ENCODE measurements around the gene BMERB1. TPM values are rescaled to one million over a fixed set of nuclear protein-coding genes. Genes with fewer than 3 reads are reported as not detected.

BMERB1 gene
- total RNA-seq, 1 donor from 2014 or later = 45.1 TPM

GRCh38 chr16:15485175-15485574 lies 50.8 kb downstream of the BMERB1 start:
- TF ChIP-seq, protein P1, sequence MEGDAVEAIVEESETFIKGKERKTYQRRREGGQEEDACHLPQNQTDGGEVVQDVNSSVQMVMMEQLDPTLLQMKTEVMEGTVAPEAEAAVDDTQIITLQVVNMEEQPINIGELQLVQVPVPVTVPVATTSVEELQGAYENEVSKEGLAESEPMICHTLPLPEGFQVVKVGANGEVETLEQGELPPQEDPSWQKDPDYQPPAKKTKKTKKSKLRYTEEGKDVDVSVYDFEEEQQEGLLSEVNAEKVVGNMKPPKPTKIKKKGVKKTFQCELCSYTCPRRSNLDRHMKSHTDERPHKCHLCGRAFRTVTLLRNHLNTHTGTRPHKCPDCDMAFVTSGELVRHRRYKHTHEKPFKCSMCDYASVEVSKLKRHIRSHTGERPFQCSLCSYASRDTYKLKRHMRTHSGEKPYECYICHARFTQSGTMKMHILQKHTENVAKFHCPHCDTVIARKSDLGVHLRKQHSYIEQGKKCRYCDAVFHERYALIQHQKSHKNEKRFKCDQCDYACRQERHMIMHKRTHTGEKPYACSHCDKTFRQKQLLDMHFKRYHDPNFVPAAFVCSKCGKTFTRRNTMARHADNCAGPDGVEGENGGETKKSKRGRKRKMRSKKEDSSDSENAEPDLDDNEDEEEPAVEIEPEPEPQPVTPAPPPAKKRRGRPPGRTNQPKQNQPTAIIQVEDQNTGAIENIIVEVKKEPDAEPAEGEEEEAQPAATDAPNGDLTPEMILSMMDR (conservative IDR thresholded peaks at IDR 0.05) = no peak
- Mint-ChIP-seq H3K4me1 (peaks cover 5% of the 10 kb centered on the region), H3K36me3 (ENCODE audit: low read depth) (no peaks in the 10 kb centered on the region), H3K27me3 (ENCODE audit: low read depth) (no peaks in the 10 kb centered on the region), H3K4me3 (no peak overlapping the region), H3K27ac (ENCODE audit: unreplicated experiment) (no peak overlapping the region), H3K9me3 (no peaks in the 10 kb centered on the region)
- DNase-seq (ENCODE audit: low read depth, low spot score) = no peak

DNA sequence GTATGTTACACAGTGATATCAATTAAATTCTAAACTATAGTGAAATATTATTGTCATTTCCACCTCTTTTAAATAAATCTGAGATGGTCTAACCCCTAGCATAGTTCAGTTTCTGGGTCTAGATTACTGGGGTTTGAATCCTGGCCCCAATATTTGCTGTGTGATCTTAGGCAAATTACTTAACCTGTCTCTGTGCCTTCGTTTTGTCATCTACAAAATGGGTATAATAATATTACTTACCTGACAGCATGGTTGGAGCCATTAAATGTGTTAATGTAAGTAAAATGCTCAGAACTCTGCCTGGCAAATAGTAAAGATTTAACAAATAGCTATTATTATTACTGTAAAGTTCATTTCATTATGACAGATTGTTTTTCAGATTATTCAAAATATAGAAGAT lies 52.3 kb downstream of the BMERB1 start:
- DNase-seq (ENCODE audit: low read depth, low spot score) = no peak
- Mint-ChIP-seq H3K4me1 (peaks cover 5% of the 10 kb centered on the region), H3K27ac (ENCODE audit: unreplicated experiment) (no peak overlapping the region), H3K27me3 (ENCODE audit: low read depth) (no peaks in the 10 kb centered on the region), H3K4me3 (no peak overlapping the region), H3K9me3 (no peaks in the 10 kb centered on the region), H3K36me3 (ENCODE audit: low read depth) (no peaks in the 10 kb centered on the region)
- TF ChIP-seq, protein P1 (conservative IDR thresholded peaks at IDR 0.05) = no peak

- no peak overlapping the region for H3K27ac Mint-ChIP-seq (ENCODE audit: unreplicated experiment)
- TF ChIP-seq, protein P1 (conservative IDR thresholded peaks at IDR 0.05) = no peak
- no peaks in the 10 kb centered on the region for H3K9me3 Mint-ChIP-seq
- H3K36me3 Mint-ChIP-seq (ENCODE audit: low read depth) = no peaks in the 10 kb centered on the region
- DNase-seq (ENCODE audit: low read depth, low spot score) = no peak
- H3K4me3 Mint-ChIP-seq = no peak overlapping the region
- H3K27me3 Mint-ChIP-seq (ENCODE audit: low read depth) = no peaks in the 10 kb centered on the region
- no peaks in the 10 kb centered on the region for H3K4me1 Mint-ChIP-seq
Measured at GRCh38 chr16:15487336-15488284, 53.2 kb downstream of the BMERB1 start.

- H3K27ac Mint-ChIP-seq (ENCODE audit: unreplicated experiment) = no peak overlapping the region
- no peak overlapping the region for H3K4me3 Mint-ChIP-seq
- no peaks in the 10 kb centered on the region for H3K27me3 Mint-ChIP-seq (ENCODE audit: low read depth)
- no peak for DNase-seq (ENCODE audit: low read depth, low spot score)
- H3K4me1 Mint-ChIP-seq = no peaks in the 10 kb centered on the region
- TF ChIP-seq, protein P1 (conservative IDR thresholded peaks at IDR 0.05) = no peak
- no peaks in the 10 kb centered on the region for H3K9me3 Mint-ChIP-seq
- no peaks in the 10 kb centered on the region for H3K36me3 Mint-ChIP-seq (ENCODE audit: low read depth)
Measured at GRCh38 chr16:15489016-15489415, 54.6 kb downstream of the BMERB1 start.

DNA sequence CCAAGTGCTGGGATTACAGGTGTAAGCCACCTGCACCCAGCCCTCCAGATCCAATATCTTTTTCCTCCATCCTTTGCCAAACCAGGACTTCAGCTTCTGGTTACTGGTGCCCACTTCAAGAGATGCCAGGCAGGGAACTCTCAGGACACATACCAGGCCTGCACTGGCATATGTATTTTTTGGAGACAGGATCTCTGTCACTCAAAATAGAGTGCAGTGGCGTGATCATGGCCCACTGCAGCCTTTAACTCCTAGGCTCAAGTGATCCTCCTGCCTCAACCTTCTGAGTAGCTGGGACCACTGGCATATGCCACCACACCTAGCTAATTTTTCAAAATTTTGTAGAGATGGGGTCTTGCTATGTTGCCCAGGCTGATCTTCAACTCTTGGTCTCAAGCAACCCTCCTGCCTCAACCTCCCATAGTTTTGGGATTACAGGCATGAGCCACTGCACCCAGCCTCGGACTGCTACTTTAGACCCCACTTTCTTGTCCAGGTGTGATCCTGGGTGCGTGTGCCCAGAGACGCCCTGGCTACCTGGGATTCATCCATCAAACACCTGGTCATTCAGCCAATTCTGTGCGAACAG lies 55.8 kb downstream of the BMERB1 start:
- no peak for DNase-seq (ENCODE audit: low read depth, low spot score)
- no peak overlapping the region for H3K27ac Mint-ChIP-seq (ENCODE audit: unreplicated experiment)
- H3K36me3 Mint-ChIP-seq (ENCODE audit: low read depth) = no peaks in the 10 kb centered on the region
- TF ChIP-seq, protein P1 (conservative IDR thresholded peaks at IDR 0.05) = no peak
- no peaks in the 10 kb centered on the region for H3K4me1 Mint-ChIP-seq
- no peaks in the 10 kb centered on the region for H3K27me3 Mint-ChIP-seq (ENCODE audit: low read depth)
- no peak overlapping the region for H3K4me3 Mint-ChIP-seq
- H3K9me3 Mint-ChIP-seq = no peaks in the 10 kb centered on the region

All from neural crest cell (in vitro differentiated cells).